A673 (cell line): Measurements from ENCODE around the gene SPRYD7.

Experiments used
- EZH2 ChIP-seq: fragments of 200-600 bp; sonication (generic); IDR thresholded peaks from 2 replicates; pipeline ENCODE4 v1.6.1; 2017; ENCODE audit warnings: borderline replicate concordance, low read depth, mild to moderate bottlenecking, mixed read lengths, antibody characterized with exemption, low read length; ENCODE audit not compliant: poor library complexity, severe bottlenecking
- TF ChIP-seq, protein P1 (sequence below): fragments of 300-800, 200-600 bp; sonication (generic); conservative IDR thresholded peaks from 2 replicates; pipeline ENCODE4 v1.5.1; 2017; ENCODE audit warnings: low read depth, mild to moderate bottlenecking, antibody characterized with exemption, low read length, moderate library complexity, mixed read lengths

DNA sequence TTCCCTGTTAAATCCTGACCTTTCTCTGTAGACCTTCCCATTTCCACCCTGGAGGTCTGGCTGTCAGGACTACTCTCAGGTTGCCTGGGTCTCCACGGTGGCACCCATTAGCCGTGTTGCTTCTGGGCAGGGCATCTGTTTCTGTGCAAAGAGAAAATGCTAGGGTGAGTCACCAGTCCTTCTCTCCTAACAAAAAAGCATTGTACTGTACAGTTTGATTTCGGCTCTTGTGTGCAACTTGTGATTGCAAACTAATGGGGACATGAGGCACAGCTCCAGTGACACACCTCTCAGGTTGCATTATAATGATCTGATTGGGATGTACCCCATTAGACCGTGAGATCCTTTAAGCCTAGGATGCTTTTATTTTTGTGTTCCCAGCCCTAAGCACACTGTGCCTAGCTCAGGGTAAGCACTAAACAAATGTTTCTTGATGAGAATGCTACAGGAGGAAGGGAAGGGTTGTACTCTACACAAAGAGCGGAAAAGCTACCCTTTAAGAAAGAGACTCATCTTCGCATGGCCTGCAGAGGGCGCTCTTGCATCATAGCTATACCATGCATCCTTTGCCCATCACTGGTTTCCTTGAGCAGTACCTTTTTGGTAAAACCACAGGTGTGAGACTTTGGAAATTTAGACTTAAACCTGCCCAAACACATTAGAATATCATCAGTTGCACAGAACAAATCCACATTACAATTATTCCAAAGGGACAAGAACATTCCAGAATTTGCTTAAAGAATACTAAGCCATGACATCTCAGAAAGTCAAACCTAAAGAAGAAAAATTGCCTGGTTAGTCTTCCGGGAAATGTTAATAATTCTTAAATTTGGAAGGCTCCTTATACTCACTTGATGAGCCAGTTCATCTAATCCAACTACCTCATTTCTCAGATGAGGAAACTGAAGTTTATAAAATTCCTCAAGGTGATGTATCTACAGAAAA is 40.4 kb upstream of the SPRYD7 start:
- TF ChIP-seq, protein P1, sequence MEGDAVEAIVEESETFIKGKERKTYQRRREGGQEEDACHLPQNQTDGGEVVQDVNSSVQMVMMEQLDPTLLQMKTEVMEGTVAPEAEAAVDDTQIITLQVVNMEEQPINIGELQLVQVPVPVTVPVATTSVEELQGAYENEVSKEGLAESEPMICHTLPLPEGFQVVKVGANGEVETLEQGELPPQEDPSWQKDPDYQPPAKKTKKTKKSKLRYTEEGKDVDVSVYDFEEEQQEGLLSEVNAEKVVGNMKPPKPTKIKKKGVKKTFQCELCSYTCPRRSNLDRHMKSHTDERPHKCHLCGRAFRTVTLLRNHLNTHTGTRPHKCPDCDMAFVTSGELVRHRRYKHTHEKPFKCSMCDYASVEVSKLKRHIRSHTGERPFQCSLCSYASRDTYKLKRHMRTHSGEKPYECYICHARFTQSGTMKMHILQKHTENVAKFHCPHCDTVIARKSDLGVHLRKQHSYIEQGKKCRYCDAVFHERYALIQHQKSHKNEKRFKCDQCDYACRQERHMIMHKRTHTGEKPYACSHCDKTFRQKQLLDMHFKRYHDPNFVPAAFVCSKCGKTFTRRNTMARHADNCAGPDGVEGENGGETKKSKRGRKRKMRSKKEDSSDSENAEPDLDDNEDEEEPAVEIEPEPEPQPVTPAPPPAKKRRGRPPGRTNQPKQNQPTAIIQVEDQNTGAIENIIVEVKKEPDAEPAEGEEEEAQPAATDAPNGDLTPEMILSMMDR, result peak; percentile 93
- no peak for TF ChIP-seq EZH2
